ENCODE data around the gene POU2F3. TPM values are rescaled to one million over a fixed set of nuclear protein-coding genes. Genes with fewer than 3 reads are reported as not detected.
A peak's percentile ranks its signal among the peaks of the same experiment; 100 is the strongest.

POU2F3 gene
- total and polyA plus RNA-seq, 2 of the 13 experiments (the other 11 are each of a cell fraction or from before 2014, with no cell fraction given), result not detected

- TF ChIP-seq HNRNPL (IDR thresholded peaks at IDR 0.05; ENCODE audit: low read depth, low read length) (peak; percentile 98), PATZ1 (CRISPR knock-in tag; IDR thresholded peaks at IDR 0.05) (peak; percentile 95), ZNF75D (CRISPR knock-in tag; IDR thresholded peaks at IDR 0.05; ENCODE audit: borderline replicate concordance) (no peak), GABPB1 (CRISPR knock-in tag; IDR thresholded peaks at IDR 0.05) (0 out of 2 replicates have a peak, but pooled peaks have one; percentile 23), ZNF644 (CRISPR knock-in tag; IDR thresholded peaks at IDR 0.05; ENCODE audit: low read depth) (no peak), PRDM15 (CRISPR knock-in tag; IDR thresholded peaks at IDR 0.05) (no peak), SNAI1 (CRISPR knock-in tag; IDR thresholded peaks at IDR 0.05; ENCODE audit: borderline replicate concordance) (no peak), ZNF263 (CRISPR knock-in tag; IDR thresholded peaks at IDR 0.05) (peak; percentile 100), SKI (IDR thresholded peaks at IDR 0.05; ENCODE audit: partially characterized antibody) (no peak), KLF16 (CRISPR knock-in tag; IDR thresholded peaks at IDR 0.05) (no peak), FOXK1 (CRISPR knock-in tag; IDR thresholded peaks at IDR 0.05; ENCODE audit: borderline replicate concordance, low read depth) (peak; percentile 17; the same call in 1 of the 2 replicates), ASH2L (IDR thresholded peaks at IDR 0.05; ENCODE audit: insufficient read length, low read depth, low read length) (no peak), IKZF1 (IDR thresholded peaks at IDR 0.05) (no peak), MTF1 (CRISPR knock-in tag; IDR thresholded peaks at IDR 0.05) (no peak), ZNF33A (CRISPR knock-in tag; IDR thresholded peaks at IDR 0.05; ENCODE audit: borderline replicate concordance) (no peak), GPN1 (CRISPR knock-in tag; IDR thresholded peaks at IDR 0.05; ENCODE audit: borderline replicate concordance) (no peak), ZNF660 (CRISPR knock-in tag; IDR thresholded peaks at IDR 0.05; ENCODE audit: borderline replicate concordance, low read depth) (no peak), ZSCAN25 (CRISPR knock-in tag; IDR thresholded peaks at IDR 0.05) (peak; percentile 63; the same call in 1 of the 2 replicates), SYNCRIP (IDR thresholded peaks at IDR 0.05; ENCODE audit: insufficient read depth, low read depth, low read length) (no peak), NR1H2 (CRISPR knock-in tag; IDR thresholded peaks at IDR 0.05; ENCODE audit: borderline replicate concordance, low read depth) (no peak), SOX6 (IDR thresholded peaks at IDR 0.05) (no peak), SOX6 (CRISPR knock-in tag; IDR thresholded peaks at IDR 0.05) (peak; percentile 51), STAT5B (CRISPR knock-in tag; IDR thresholded peaks at IDR 0.05) (no peak), ZNF766 (CRISPR knock-in tag; IDR thresholded peaks at IDR 0.05; ENCODE audit: borderline replicate concordance) (no peak), CEBPG (CRISPR knock-in tag; IDR thresholded peaks at IDR 0.05) (no peak), SOX5 (CRISPR knock-in tag; IDR thresholded peaks at IDR 0.05; ENCODE audit: borderline replicate concordance) (peak; percentile 64; the same call in 1 of the 2 replicates), ZBTB7A (CRISPR knock-in tag; IDR thresholded peaks at IDR 0.05) (no peak)
Observed at GRCh38 chr11:120217941-120218694, 21.8 kb upstream of the POU2F3 start (continued).
